CD14-positive monocyte (primary cell): ENCODE measurements around the gene SRGAP1. TPM values are rescaled to one million over a fixed set of nuclear protein-coding genes. Genes with fewer than 3 reads are reported as not detected.

Experiments
- DNase-seq, 3 donors: peaks; one replicate each; pipeline ENCODE4 v3.0.0-alpha.2; 2011 to 2022
- H2AFZ ChIP-seq: 2 replicates; pipeline ENCODE4 v1.6.0; 2012; ENCODE audit warnings: mild to moderate bottlenecking, low read depth, low read length, inconsistent platforms; ENCODE audit not compliant: insufficient read depth, poor library complexity, severe bottlenecking
- H3K27ac ChIP-seq, 2 donors: 1 replicate in 1 of 2; 2 replicates in 1 of 2; pipeline ENCODE4 v1.5.1; 2012 to 2013; ENCODE audit warnings: low read length in 2 of 2, control low read depth in 1 of 2, inconsistent platforms in 1 of 2, low read depth in 1 of 2, mild to moderate bottlenecking in 1 of 2
- H3K27me3 ChIP-seq, 2 donors: one replicate each; pipeline versions ENCODE4 v1.6.0 to v1.6.1; 2011 to 2013; ENCODE audit warnings: low read length in 2 of 2; ENCODE audit not compliant: control insufficient read depth in 2 of 2, insufficient read depth in 2 of 2
- H3K36me3 ChIP-seq, 2 donors: replicated peaks in 1 of 2; 1 replicate in 1 of 2; 2 replicates in 1 of 2; pipeline versions ENCODE4 v1.5.1 to v1.6.1; 2012 to 2013; ENCODE audit warnings: low read length in 2 of 2, control low read depth in 1 of 2, inconsistent platforms in 1 of 2, mild to moderate bottlenecking in 1 of 2; ENCODE audit not compliant: insufficient read depth in 2 of 2, control insufficient read depth in 1 of 2
- H3K4me1 ChIP-seq, 2 donors: 1 replicate in 1 of 2; 2 replicates in 1 of 2; pipeline versions ENCODE4 v1.5.1 to v1.6.1; 2012 to 2013; ENCODE audit warnings: low read length in 2 of 2, control low read depth in 1 of 2, inconsistent platforms in 1 of 2, mild to moderate bottlenecking in 1 of 2, moderate library complexity in 1 of 2; ENCODE audit not compliant: insufficient read depth in 2 of 2, control insufficient read depth in 1 of 2
- H3K4me2 ChIP-seq: replicated peaks from 2 replicates; pipeline ENCODE3; 2012; ENCODE audit warnings: low read length, moderate library complexity, mild to moderate bottlenecking; ENCODE audit not compliant: poor library complexity, severe bottlenecking; ENCODE audit errors: extremely low read depth
- H3K4me3 ChIP-seq, 3 experiments: fragments of 200-600 bp in 1 of 3; sonication (generic) in 1 of 3; replicated peaks in 1 of 3; 1 replicate in 2 of 3; 2 replicates in 1 of 3; pipeline ENCODE4 v1.5.1; 2011 to 2013; ENCODE audit warnings: low read length in 3 of 3, mild to moderate bottlenecking in 3 of 3, control low read depth in 2 of 3, low read depth in 2 of 3, inconsistent platforms in 1 of 3, moderate library complexity in 1 of 3
- H3K79me2 ChIP-seq: 2 replicates; pipeline ENCODE4 v1.6.0; 2012; ENCODE audit warnings: mild to moderate bottlenecking, control low read depth, inconsistent platforms, low read length, moderate library complexity; ENCODE audit not compliant: insufficient read depth
- H3K9ac ChIP-seq: 2 replicates; pipeline ENCODE4 v1.6.0; 2017; ENCODE audit warnings: low read length, mild to moderate bottlenecking; ENCODE audit not compliant: insufficient read depth, poor library complexity, severe bottlenecking
- H3K9me3 ChIP-seq, 2 donors: replicated peaks in 1 of 2; 1 replicate in 1 of 2; 2 replicates in 1 of 2; pipeline versions ENCODE4 v1.5.1 to v1.6.1; 2012 to 2013; ENCODE audit warnings: low read length in 2 of 2, control low read depth in 1 of 2; ENCODE audit not compliant: control insufficient read depth in 1 of 2, insufficient read depth in 1 of 2
- H4K20me1 ChIP-seq: 2 replicates; pipeline ENCODE4 v1.6.0; 2012; ENCODE audit warnings: mild to moderate bottlenecking, low read length, control low read depth, moderate library complexity; ENCODE audit not compliant: insufficient read depth
- H3K27ac Mint-ChIP-seq, 7 donors: one replicate each; pipeline ENCODE4 v1.8.0; 2020; ENCODE audit warnings: mild to moderate bottlenecking in 7 of 7, mixed read lengths in 7 of 7, moderate library complexity in 6 of 7, inconsistent platforms in 2 of 7
- H3K27me3 Mint-ChIP-seq, 3 donors: one replicate each; pipeline ENCODE4 v1.8.0; 2021 to 2022; ENCODE audit warnings: low read depth in 3 of 3, mild to moderate bottlenecking in 3 of 3, mixed read lengths in 3 of 3, moderate library complexity in 3 of 3, inconsistent platforms in 1 of 3
- H3K36me3 Mint-ChIP-seq, 2 donors: one replicate each; pipeline ENCODE4 v1.8.0; 2020; ENCODE audit warnings: mixed read lengths in 2 of 2, inconsistent platforms in 1 of 2, mild to moderate bottlenecking in 1 of 2
- H3K4me1 Mint-ChIP-seq: one replicate; pipeline ENCODE4 v1.8.0; 2020; ENCODE audit warnings: mild to moderate bottlenecking, mixed read lengths
- H3K4me3 Mint-ChIP-seq, 2 donors: one replicate each; pipeline ENCODE4 v1.8.0; 2020; ENCODE audit warnings: mild to moderate bottlenecking in 2 of 2, mixed read lengths in 2 of 2, moderate library complexity in 1 of 2
- H3K9me3 Mint-ChIP-seq, 7 donors: one replicate each; pipeline ENCODE4 v1.8.0; 2020 to 2022; ENCODE audit warnings: mixed read lengths in 7 of 7, mild to moderate bottlenecking in 6 of 7, moderate library complexity in 6 of 7, inconsistent platforms in 2 of 7
- CTCF ChIP-seq: fragments of 200-600 bp; IDR thresholded peaks from one replicate; pipeline ENCODE4 v1.8.0; 2022; ENCODE audit warnings: antibody characterized with exemption, mild to moderate bottlenecking
- WGBS: methylation state at CpG from one replicate; pipeline ENCODE4 v1.1.5; 2013; ENCODE audit warnings: missing lambda C conversion rate; ENCODE audit not compliant: insufficient coverage; 5-methylcytosine and 5-hydroxymethylcytosine counted together
- intact Hi-C, 2 donors: fragments of 100-400 bp; cut with micrococcal nuclease; formaldehyde crosslinking; loops; one replicate each; pipeline versions ENCODE4 v1.15.0 to v1.15.1; 2023
- polyA plus RNA-seq, 3 donors: library from polyadenylated mRNA; depleted of rRNA in 1 of 3; unstranded in 2 of 3; stranded (reverse) in 1 of 3; fragments of 300-500 nt in 2 of 3; fragments of >200 nt in 1 of 3; fragmentation: Illumina TruSeq in 2 of 3; gene quantifications; 1 replicate in 2 of 3; 2 replicates in 1 of 3; pipeline ENCODE4 v1.2.3, GENCODE V29; 2012 to 2021

The SRGAP1 gene
- polyA plus RNA-seq, 3 donors = 0.05 to 0.52 (median 0.07) TPM

DNA sequence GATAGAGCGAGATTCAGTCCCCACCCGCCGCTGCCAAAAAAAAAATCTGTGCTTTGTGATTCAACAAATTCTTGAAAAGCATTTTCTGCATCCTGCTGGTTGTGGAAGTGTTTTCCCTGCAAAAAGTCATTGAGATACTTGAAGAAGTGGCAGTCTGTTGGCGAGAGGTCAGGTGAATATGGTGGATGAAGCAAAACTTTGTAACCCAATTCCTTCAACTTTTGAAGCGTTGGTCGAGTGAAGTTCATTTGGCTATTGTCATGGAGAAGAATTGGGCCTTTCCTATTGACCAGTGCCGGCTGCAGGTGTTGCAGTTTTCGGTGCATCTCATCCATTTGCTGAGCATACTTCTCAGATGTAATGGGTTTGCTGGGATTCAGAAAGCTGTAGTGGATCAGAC, 20.9 kb downstream of the SRGAP1 start:
- no peaks in the 10 kb centered on the region for H4K20me1 ChIP-seq
- H3K9me3 Mint-ChIP-seq = peaks cover 0 to 2% (median 0%) of the 10 kb centered on the region in 7 donors
- no peak for TF ChIP-seq CTCF
- no peak overlapping the region for H3K27ac Mint-ChIP-seq
- H3K4me3 ChIP-seq = no peak overlapping the region
- H3K27me3 Mint-ChIP-seq = peaks cover 0 to 3% (median 0%) of the 10 kb centered on the region in 3 donors
- no peak overlapping the region for H3K27ac ChIP-seq
- H3K4me3 Mint-ChIP-seq = no peak overlapping the region
- H3K4me1 Mint-ChIP-seq = no peaks in the 10 kb centered on the region
- no peaks in the 10 kb centered on the region for H3K79me2 ChIP-seq
- H3K4me1 ChIP-seq = no peaks in the 10 kb centered on the region
- H3K9ac ChIP-seq = no peak overlapping the region
- H3K36me3 ChIP-seq = no peaks in the 10 kb centered on the region
- 100% methylated on average over 4 of the region's 8 CpGs for WGBS
- no peak overlapping the region for H3K4me2 ChIP-seq
- DNase-seq = no peak
- intact Hi-C loops = no loop called here
- no peaks in the 10 kb centered on the region for H3K36me3 Mint-ChIP-seq
- H3K9me3 ChIP-seq = no peaks in the 10 kb centered on the region
- H2AFZ ChIP-seq = no peak overlapping the region
- no peaks in the 10 kb centered on the region for H3K27me3 ChIP-seq

GRCh38 chr12:63867053-63867452, 22.6 kb downstream of the SRGAP1 start:
- Histone ChIP-seq H3K79me2 (no peaks in the 10 kb centered on the region), H3K4me3 (no peak overlapping the region)
- no peaks in the 10 kb centered on the region for H3K4me1 Mint-ChIP-seq

More at GRCh38 chr12:63867053-63867452, 22.6 kb downstream of the SRGAP1 start:
- Histone ChIP-seq H3K4me1 (no peaks in the 10 kb centered on the region), H3K27me3 (no peaks in the 10 kb centered on the region), H4K20me1 (no peaks in the 10 kb centered on the region), H3K9ac (no peak overlapping the region), H3K9me3 (no peaks in the 10 kb centered on the region), H3K36me3 (no peaks in the 10 kb centered on the region), H3K27ac (no peak overlapping the region), H3K4me2 (no peak overlapping the region), H2AFZ (no peak overlapping the region)
- Mint-ChIP-seq H3K27ac (no peak overlapping the region), H3K9me3 (no peaks in the 10 kb centered on the region), H3K4me3 (no peak overlapping the region), H3K27me3 (peaks cover 0 to 2% (median 0%) of the 10 kb centered on the region in 3 donors), H3K36me3 (no peaks in the 10 kb centered on the region)
- DNase-seq = no peak
- TF ChIP-seq CTCF = no peak
- intact Hi-C loops = no loop called here
- WGBS = 100% methylated on average over 2 of the region's 3 CpGs
